Colonic mucosa (tissue), 4 donors: ENCODE results near the gene PTPRM. TPM values are rescaled to one million over a fixed set of nuclear protein-coding genes. Genes with fewer than 3 reads are reported as not detected.

Experiments
- DNase-seq: peaks from one replicate; pipeline ENCODE4 v3.0.0-alpha.2; 2020
- H3K27ac ChIP-seq: fragments of 200-600 bp; one replicate; pipeline ENCODE4 v1.8.0; 2021
- H3K27me3 ChIP-seq: fragments of 200-600 bp; one replicate; pipeline ENCODE4 v1.8.0; 2021
- H3K36me3 ChIP-seq: fragments of 200-600 bp; one replicate; pipeline ENCODE4 v1.8.0; 2021
- H3K4me1 ChIP-seq: fragments of 200-600 bp; one replicate; pipeline ENCODE4 v1.8.0; 2021; ENCODE audit warnings: mild to moderate bottlenecking
- H3K4me3 ChIP-seq: fragments of 200-600 bp; one replicate; pipeline ENCODE4 v1.8.0; 2021
- H3K9ac ChIP-seq, 2 donors: one replicate each; pipeline ENCODE4 v1.7.0; 2013; ENCODE audit warnings: control low read depth in 2 of 2, low read depth in 2 of 2, low read length in 2 of 2
- H3K9me3 ChIP-seq: fragments of 200-600 bp; one replicate; pipeline ENCODE4 v1.8.0; 2021
- intact Hi-C: fragments of 100-400 bp; cut with DNase I; formaldehyde crosslinking; loops from one replicate; pipeline ENCODE4 v1.14.1; 2022
- total RNA-seq, 2 donors: library from RNA; stranded (reverse); fragmentation: NEBNext Ultra II Directional in 1 of 2; extraction: Animal tissue kit (Norgen Biotek cat#: 25700) in 1 of 2; gene quantifications; one replicate each; pipeline ENCODE4 v1.2.1, GENCODE V29; 2021
- TF ChIP-seq, protein P1 (sequence below): fragments of 200-600 bp; IDR thresholded peaks from one replicate; pipeline ENCODE4 v1.8.0; 2022; ENCODE audit warnings: antibody characterized with exemption, mild to moderate bottlenecking
- donor health status: healthy.
- donor health status: DM: no; HTN: no; CAD: no.
- donor health status: DM: no; HTN: no; CAD: no.

Gene PTPRM
- total RNA-seq, 2 donors from 2014 or later, result 8.1 to 13.9 TPM

DNA sequence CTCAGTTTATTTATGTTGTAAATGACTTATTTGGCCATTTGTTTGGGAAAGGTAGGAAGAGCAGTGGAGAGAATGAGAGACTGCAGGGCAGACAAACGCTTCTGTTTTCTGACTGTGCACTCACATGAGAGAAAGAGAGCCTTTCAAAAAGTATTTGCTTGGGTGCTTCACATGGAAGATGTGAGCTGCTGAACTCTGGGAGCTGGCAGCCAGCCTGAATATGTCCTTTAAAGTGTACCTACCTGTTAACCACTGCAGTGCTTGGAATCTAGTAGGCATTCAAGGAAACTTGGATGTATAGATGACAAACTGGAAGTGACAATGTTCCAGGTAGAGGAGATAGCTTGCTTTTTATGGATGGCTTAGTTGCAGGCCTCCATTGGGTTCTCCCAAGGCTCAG is 68.8 kb downstream of the PTPRM start:
- no peak for DNase-seq
- intact Hi-C loops, result no loop called here
- no peak overlapping the region for H3K4me3 ChIP-seq
- TF ChIP-seq, protein P1, sequence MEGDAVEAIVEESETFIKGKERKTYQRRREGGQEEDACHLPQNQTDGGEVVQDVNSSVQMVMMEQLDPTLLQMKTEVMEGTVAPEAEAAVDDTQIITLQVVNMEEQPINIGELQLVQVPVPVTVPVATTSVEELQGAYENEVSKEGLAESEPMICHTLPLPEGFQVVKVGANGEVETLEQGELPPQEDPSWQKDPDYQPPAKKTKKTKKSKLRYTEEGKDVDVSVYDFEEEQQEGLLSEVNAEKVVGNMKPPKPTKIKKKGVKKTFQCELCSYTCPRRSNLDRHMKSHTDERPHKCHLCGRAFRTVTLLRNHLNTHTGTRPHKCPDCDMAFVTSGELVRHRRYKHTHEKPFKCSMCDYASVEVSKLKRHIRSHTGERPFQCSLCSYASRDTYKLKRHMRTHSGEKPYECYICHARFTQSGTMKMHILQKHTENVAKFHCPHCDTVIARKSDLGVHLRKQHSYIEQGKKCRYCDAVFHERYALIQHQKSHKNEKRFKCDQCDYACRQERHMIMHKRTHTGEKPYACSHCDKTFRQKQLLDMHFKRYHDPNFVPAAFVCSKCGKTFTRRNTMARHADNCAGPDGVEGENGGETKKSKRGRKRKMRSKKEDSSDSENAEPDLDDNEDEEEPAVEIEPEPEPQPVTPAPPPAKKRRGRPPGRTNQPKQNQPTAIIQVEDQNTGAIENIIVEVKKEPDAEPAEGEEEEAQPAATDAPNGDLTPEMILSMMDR, result no peak
- H3K9ac ChIP-seq, result no peak overlapping the region
- no peaks in the 10 kb centered on the region for H3K9me3 ChIP-seq
- H3K4me1 ChIP-seq, result no peaks in the 10 kb centered on the region
- H3K27ac ChIP-seq, result no peak overlapping the region
- H3K36me3 ChIP-seq, result no peaks in the 10 kb centered on the region
- no peaks in the 10 kb centered on the region for H3K27me3 ChIP-seq

GRCh38 chr18:7637269-7637668 is 70.2 kb downstream of the PTPRM start:
- no peaks in the 10 kb centered on the region for H3K36me3 ChIP-seq
- DNase-seq, result no peak
- intact Hi-C loops, result no loop called here
- H3K4me1 ChIP-seq, result no peaks in the 10 kb centered on the region
- H3K9ac ChIP-seq, result no peak overlapping the region
- H3K4me3 ChIP-seq, result no peak overlapping the region
- TF ChIP-seq, protein P1, result no peak
- no peaks in the 10 kb centered on the region for H3K9me3 ChIP-seq
- no peaks in the 10 kb centered on the region for H3K27me3 ChIP-seq
- no peak overlapping the region for H3K27ac ChIP-seq

GRCh38 chr18:7638321-7638720 is 71.2 kb downstream of the PTPRM start:
- H3K27me3 ChIP-seq, result no peaks in the 10 kb centered on the region
- H3K36me3 ChIP-seq, result no peaks in the 10 kb centered on the region
- TF ChIP-seq, protein P1, result no peak
- no peaks in the 10 kb centered on the region for H3K9me3 ChIP-seq
- intact Hi-C loops, result no loop called here
- DNase-seq, result no peak
- H3K4me3 ChIP-seq, result no peak overlapping the region
- no peaks in the 10 kb centered on the region for H3K4me1 ChIP-seq
- no peak overlapping the region for H3K27ac ChIP-seq
- no peak overlapping the region for H3K9ac ChIP-seq

- Histone ChIP-seq H3K9me3 (no peaks in the 10 kb centered on the region), H3K9ac (no peak overlapping the region), H3K27ac (no peak overlapping the region), H3K36me3 (no peaks in the 10 kb centered on the region), H3K27me3 (no peaks in the 10 kb centered on the region), H3K4me3 (no peak overlapping the region), H3K4me1 (no peaks in the 10 kb centered on the region)
- DNase-seq, result no peak
- TF ChIP-seq, protein P1, result no peak
- intact Hi-C loops, result loop anchor here (5.0 kb wide), 1 partner anchor 555 kb away; no protein-coding TSS in a partner anchor
Measured at GRCh38 chr18:7641813-7642212, 74.7 kb downstream of the PTPRM start.

DNA sequence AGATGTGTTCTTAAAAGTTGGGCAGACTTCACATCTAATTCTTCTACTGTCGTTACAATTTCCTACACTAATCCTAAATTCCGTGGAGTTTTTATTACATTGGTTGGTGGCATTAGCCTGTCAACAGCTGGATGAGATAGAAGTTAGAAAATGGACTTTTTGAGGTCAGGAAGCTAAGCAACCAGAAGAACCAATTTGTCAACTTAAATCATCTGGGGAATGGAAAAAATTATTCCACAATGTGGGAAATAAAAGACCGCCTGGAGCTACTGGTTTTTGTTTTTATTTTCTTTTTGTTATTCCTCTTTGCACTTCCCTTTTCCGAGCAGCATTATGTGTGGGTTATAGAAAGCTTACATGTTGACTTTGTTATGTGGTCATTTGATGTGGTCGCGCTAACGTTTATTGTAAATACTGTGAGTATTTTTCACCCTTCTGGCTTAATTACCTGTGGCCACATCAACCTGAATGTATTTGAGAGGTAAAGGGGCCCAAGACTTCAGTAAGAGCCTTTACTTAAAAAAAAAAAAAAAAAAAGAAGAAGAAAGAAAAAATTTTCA is 75.3 kb downstream of the PTPRM start:
- Histone ChIP-seq H3K4me1 (no peaks in the 10 kb centered on the region), H3K36me3 (no peaks in the 10 kb centered on the region), H3K27me3 (no peaks in the 10 kb centered on the region), H3K9me3 (no peaks in the 10 kb centered on the region), H3K4me3 (no peak overlapping the region), H3K9ac (no peak overlapping the region), H3K27ac (no peak overlapping the region)
- DNase-seq, result no peak
- intact Hi-C loops, result loop anchor here (5.0 kb wide), 1 partner anchor 555 kb away; no protein-coding TSS in a partner anchor
- TF ChIP-seq, protein P1, result no peak
